HG02938 (cell line): ENCODE data around the gene MTA1.

Experiments used
- ATAC-seq: cut with Tn5 transposase; IDR thresholded peaks from one replicate; pipeline ENCODE4 v1.9.1; 2021; ENCODE audit warnings: mild to moderate bottlenecking, moderate library complexity; ENCODE audit not compliant: unreplicated experiment

Gene MTA1

GRCh38 chr14:105494606-105494929, 74.9 kb downstream of the MTA1 start:
- no peak for ATAC-seq

- no peak for ATAC-seq
Measured at GRCh38 chr14:105495101-105495989, 75.7 kb downstream of the MTA1 start.

GRCh38 chr14:105495990-105496830, 76.6 kb downstream of the MTA1 start:
- ATAC-seq: no peak

GRCh38 chr14:105496831-105497591, 77.4 kb downstream of the MTA1 start:
- ATAC-seq: no peak

- ATAC-seq: no peak
Measured at GRCh38 chr14:105497671-105498429, 78.2 kb downstream of the MTA1 start.

GRCh38 chr14:105498430-105499255, 79.0 kb downstream of the MTA1 start:
- no peak for ATAC-seq

- ATAC-seq: no peak
Measured at GRCh38 chr14:105499256-105500035, 79.8 kb downstream of the MTA1 start.

- no peak for ATAC-seq
Measured at GRCh38 chr14:105500036-105500725, 80.6 kb downstream of the MTA1 start.

GRCh38 chr14:105500726-105501101, 81.1 kb downstream of the MTA1 start:
- no peak for ATAC-seq

GRCh38 chr14:105501504-105502291, 82.1 kb downstream of the MTA1 start:
- ATAC-seq: no peak

GRCh38 chr14:105502446-105503295, 83.0 kb downstream of the MTA1 start:
- no peak for ATAC-seq

GRCh38 chr14:105503296-105503640, 83.6 kb downstream of the MTA1 start:
- no peak for ATAC-seq

- ATAC-seq: no peak
Measured at GRCh38 chr14:105503935-105504692, 84.5 kb downstream of the MTA1 start.

GRCh38 chr14:105505101-105505500, 85.5 kb downstream of the MTA1 start:
- ATAC-seq: no peak

GRCh38 chr14:105507247-105507646, 87.6 kb downstream of the MTA1 start:
- no peak for ATAC-seq

GRCh38 chr14:105508069-105508468, 88.4 kb downstream of the MTA1 start:
- ATAC-seq: no peak
